Activated CD4-positive, alpha-beta T cell treated with anti-CD3 and anti-CD28 coated beads, Interleukin-2, amount 10 ng/mL, durations not matched to agents 7 days and 5 days (primary cell): ENCODE measurements around the gene TTLL5. TPM values are rescaled to one million over a fixed set of nuclear protein-coding genes. Genes with fewer than 3 reads are reported as not detected.

Experiments
- CTCF ChIA-PET: fragments of 350-600 bp; sonication (Branson Sonifier 250); formaldehyde crosslinking; loops from one replicate; lab custom pipeline; 2021; ENCODE audit warnings: antibody characterized with exemption; lab: Charles Lee
- POLR2A ChIA-PET: fragments of 350-600 bp; sonication (Branson Sonifier 250); formaldehyde crosslinking; loops from one replicate; lab custom pipeline; 2021; ENCODE audit warnings: antibody characterized with exemption; lab: Charles Lee
- DNase-seq: peaks from one replicate; pipeline ENCODE4 v3.0.0-alpha.2; 2020
- H3K27ac Mint-ChIP-seq: one replicate; pipeline ENCODE4 v1.8.0; 2021; ENCODE audit warnings: mild to moderate bottlenecking, moderate library complexity, mixed read lengths
- H3K27me3 Mint-ChIP-seq: one replicate; pipeline ENCODE4 v1.8.0; 2021; ENCODE audit warnings: mixed read lengths
- H3K36me3 Mint-ChIP-seq: one replicate; pipeline ENCODE4 v1.8.0; 2021; ENCODE audit warnings: low read depth, mixed read lengths
- H3K4me1 Mint-ChIP-seq: one replicate; pipeline ENCODE4 v1.8.0; 2021; ENCODE audit warnings: mixed read lengths
- H3K4me3 Mint-ChIP-seq: one replicate; pipeline ENCODE4 v1.8.0; 2021; ENCODE audit warnings: mild to moderate bottlenecking, moderate library complexity, mixed read lengths
- H3K9me3 Mint-ChIP-seq: one replicate; pipeline ENCODE4 v1.8.0; 2021; ENCODE audit warnings: mixed read lengths
- total RNA-seq, 2 experiments: library from RNA; stranded (reverse); gene quantifications; one replicate each; pipeline ENCODE4 v1.2.3, GENCODE V29; 2021

The TTLL5 gene
- total RNA-seq, 2 experiments from 2014 or later: 33.3 to 43.3 TPM

DNA sequence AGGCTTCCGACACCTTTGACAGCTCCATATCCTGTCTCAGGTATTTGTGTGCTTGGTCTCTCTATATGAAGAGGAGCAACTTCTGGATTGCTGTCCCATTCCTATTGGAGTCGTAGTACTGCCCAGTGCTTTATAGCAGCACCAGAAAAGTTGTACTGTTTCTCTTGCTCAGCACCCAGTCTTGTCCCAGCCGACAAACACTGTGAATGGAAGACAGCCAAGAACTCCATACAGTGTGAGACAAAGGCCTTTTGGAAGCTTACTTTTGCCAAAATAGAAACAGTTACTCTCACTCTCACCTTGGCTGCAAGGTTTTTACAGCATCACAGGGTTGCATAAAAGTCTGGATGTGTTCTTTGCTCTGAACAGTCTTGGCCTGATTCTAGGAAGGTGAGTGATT, 215.5 kb downstream of the TTLL5 start:
- H3K27me3 Mint-ChIP-seq: no peaks in the 10 kb centered on the region
- no peak for DNase-seq
- CTCF ChIA-PET: interaction anchor here (0.5 to 1.0 kb wide), 2 partner anchors 12 to 814 kb away, joined by 3 read pairs; no protein-coding TSS in a partner anchor
- no peak overlapping the region for H3K27ac Mint-ChIP-seq
- peaks cover 9% of the 10 kb centered on the region for H3K4me1 Mint-ChIP-seq
- H3K36me3 Mint-ChIP-seq: peaks cover 2% of the 10 kb centered on the region
- POLR2A ChIA-PET: interaction anchor here (0.6 kb wide), 1 partner anchor 160 kb away, joined by 3 read pairs; no protein-coding TSS in a partner anchor
- H3K4me3 Mint-ChIP-seq: no peak overlapping the region
- no peaks in the 10 kb centered on the region for H3K9me3 Mint-ChIP-seq

DNA sequence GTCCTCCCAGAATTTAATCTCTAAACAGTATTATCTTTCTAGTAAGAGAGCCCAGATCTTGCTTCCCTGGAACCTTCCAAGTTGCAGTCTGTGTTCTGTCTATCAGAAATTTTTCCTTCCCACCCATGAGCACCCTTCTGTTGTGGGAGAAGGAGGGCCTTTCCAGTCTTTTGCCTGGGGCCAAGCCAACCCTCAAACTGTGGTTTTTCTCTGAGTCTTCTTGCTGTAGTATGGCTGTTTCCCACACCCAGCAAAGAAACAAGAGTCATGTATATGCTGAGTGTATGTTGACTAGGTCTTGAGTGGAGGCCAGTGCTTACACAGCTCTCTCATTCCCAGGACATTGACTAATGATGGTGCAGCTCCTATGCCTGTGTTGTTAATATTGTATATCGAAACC, 216.2 kb downstream of the TTLL5 start:
- ChIA-PET CTCF (interaction anchor here (1.0 kb wide), 1 partner anchor 13 kb away, joined by 3 read pairs; no protein-coding TSS in a partner anchor), POLR2A (no interaction called here)
- H3K4me3 Mint-ChIP-seq: no peak overlapping the region
- H3K27me3 Mint-ChIP-seq: no peaks in the 10 kb centered on the region
- no peaks in the 10 kb centered on the region for H3K9me3 Mint-ChIP-seq
- DNase-seq: no peak
- no peak overlapping the region for H3K27ac Mint-ChIP-seq
- peaks cover 7% of the 10 kb centered on the region for H3K4me1 Mint-ChIP-seq
- H3K36me3 Mint-ChIP-seq: peaks cover 2% of the 10 kb centered on the region

DNA sequence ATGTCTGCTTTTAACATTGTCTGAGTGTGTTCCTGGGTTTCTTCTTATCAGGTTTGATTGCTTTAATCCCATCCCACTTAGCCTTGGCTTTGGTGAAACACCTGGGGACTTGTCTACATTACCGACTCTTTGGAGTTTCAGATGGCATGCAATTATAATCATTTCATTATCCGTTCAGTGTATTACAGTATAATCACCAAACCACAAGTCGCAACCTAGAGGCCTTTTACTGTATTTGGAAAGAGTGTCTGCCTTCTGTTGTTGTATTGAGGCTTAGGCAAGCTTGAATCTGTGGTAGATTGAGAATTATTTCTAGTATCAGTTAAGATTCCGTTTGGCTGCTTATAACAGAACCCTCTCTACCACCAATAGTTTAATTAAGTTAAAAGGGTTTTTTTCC, 216.8 kb downstream of the TTLL5 start:
- H3K27ac Mint-ChIP-seq: no peak overlapping the region
- peaks cover 2% of the 10 kb centered on the region for H3K36me3 Mint-ChIP-seq
- no peaks in the 10 kb centered on the region for H3K27me3 Mint-ChIP-seq
- CTCF ChIA-PET: no interaction called here
- DNase-seq: no peak
- peaks cover 7% of the 10 kb centered on the region for H3K4me1 Mint-ChIP-seq
- H3K9me3 Mint-ChIP-seq: no peaks in the 10 kb centered on the region
- no peak overlapping the region for H3K4me3 Mint-ChIP-seq
- POLR2A ChIA-PET: no interaction called here

DNA sequence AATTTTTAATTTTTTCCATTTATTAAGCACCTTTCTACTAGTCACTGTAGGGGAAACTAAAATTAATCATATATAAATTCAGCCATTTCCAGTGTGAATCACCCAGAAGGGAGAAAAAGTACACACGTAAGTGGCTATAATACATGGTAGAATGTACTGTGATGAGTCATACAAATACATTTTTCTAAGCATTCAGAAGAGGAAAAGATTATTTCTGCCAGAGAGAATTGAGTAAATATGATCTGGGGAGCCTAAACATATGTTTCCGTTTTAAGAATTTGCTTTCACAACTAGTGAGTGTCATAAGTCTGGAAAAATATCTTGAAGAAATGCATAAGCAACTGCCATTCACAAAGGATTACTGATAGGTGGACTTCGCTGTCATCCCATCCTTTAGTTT, 218.0 kb downstream of the TTLL5 start:
- Mint-ChIP-seq H3K27me3 (no peaks in the 10 kb centered on the region), H3K36me3 (peaks cover 2% of the 10 kb centered on the region), H3K9me3 (no peaks in the 10 kb centered on the region), H3K27ac (no peak overlapping the region), H3K4me1 (peaks cover 7% of the 10 kb centered on the region), H3K4me3 (no peak overlapping the region)
- DNase-seq: no peak
- POLR2A ChIA-PET: interaction anchor here (0.6 kb wide), 1 partner anchor 234 kb away, joined by 4 read pairs; no protein-coding TSS in a partner anchor
- CTCF ChIA-PET: interaction anchor here (1.5 kb wide), 1 partner anchor 9 kb away, joined by 9 read pairs; no protein-coding TSS in a partner anchor

DNA sequence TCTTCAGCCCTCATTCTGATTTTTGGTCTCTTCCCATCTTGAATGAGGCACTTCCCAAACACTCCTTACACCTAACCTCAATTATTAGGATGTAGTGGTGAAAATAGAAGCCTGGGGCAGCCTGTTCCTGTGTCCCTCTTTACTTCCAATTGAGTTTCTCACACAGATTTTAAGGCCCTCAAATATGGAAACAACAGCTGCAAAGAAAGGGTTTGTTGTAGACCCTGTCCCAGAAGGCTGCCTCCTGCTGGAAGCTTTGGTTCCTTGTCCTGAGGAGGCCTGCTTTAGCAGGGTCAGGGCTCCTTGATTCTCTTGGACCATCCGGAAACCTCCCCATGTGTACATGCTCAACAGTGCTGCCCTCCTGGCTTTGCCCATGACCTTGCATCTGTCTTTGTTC, 219.5 kb downstream of the TTLL5 start:
- Mint-ChIP-seq H3K9me3 (no peaks in the 10 kb centered on the region), H3K27me3 (no peaks in the 10 kb centered on the region), H3K36me3 (peaks cover 2% of the 10 kb centered on the region), H3K4me1 (peaks cover 6% of the 10 kb centered on the region), H3K4me3 (no peak overlapping the region), H3K27ac (no peak overlapping the region)
- ChIA-PET POLR2A (no interaction called here), CTCF (interaction anchor here (1.5 kb wide), 1 partner anchor 8 kb away, joined by 9 read pairs; no protein-coding TSS in a partner anchor)
- DNase-seq: no peak

DNA sequence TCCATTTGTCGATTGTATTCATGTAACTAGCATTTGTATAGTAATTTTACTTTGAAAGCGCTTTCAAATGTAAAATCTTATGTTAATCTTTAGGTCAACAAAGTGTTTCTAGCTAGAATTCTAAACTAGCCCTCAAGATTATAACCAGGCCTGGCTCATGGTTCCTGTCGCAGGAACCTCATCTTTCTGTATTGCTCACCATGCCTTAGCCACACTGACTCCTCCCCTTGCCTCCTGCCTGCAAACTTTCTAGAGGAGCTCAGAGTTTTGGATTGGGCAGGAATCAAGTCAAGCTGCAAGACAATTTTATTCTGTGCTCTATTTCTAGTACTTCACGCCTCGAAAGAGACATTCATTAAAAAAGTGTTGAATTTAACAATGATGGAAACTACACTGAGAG, 220.9 kb downstream of the TTLL5 start:
- Mint-ChIP-seq H3K4me1 (peaks cover 2% of the 10 kb centered on the region), H3K36me3 (peaks cover 2% of the 10 kb centered on the region), H3K9me3 (no peaks in the 10 kb centered on the region), H3K27me3 (no peaks in the 10 kb centered on the region), H3K4me3 (no peak overlapping the region), H3K27ac (no peak overlapping the region)
- DNase-seq: no peak
- POLR2A ChIA-PET: no interaction called here
- CTCF ChIA-PET: no interaction called here

DNA sequence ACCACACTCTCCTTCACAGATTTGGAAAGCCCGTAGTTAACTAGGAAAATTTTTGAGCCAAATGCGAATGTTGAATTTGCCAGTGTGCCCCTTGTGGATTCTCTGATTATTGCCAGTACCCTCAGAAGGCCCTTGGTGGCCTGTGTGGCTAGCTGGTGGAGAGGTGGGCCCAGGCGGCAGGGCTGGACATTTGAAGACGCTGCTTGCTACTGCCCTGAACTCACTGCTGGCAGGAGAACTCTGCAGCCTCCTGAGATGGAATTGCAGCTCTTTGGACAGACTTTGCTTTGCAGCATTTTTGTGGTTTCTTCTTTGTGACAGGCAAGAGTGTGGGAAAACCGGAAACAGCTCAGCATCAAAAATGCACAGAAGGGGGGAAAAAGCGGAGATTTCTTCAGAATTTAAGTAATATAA, 223.2 kb downstream of the TTLL5 start:
- H3K4me1 Mint-ChIP-seq: peaks cover 2% of the 10 kb centered on the region
- no peak for DNase-seq
- no peak overlapping the region for H3K4me3 Mint-ChIP-seq
- H3K27me3 Mint-ChIP-seq: no peaks in the 10 kb centered on the region
- no peak overlapping the region for H3K27ac Mint-ChIP-seq
- CTCF ChIA-PET: interaction anchor here (0.6 kb wide), 1 partner anchor 223 kb away, joined by 3 read pairs; the partner anchor contains the start of gene TTLL5
- POLR2A ChIA-PET: no interaction called here
- H3K9me3 Mint-ChIP-seq: no peaks in the 10 kb centered on the region
- H3K36me3 Mint-ChIP-seq: peaks cover 3% of the 10 kb centered on the region

DNA sequence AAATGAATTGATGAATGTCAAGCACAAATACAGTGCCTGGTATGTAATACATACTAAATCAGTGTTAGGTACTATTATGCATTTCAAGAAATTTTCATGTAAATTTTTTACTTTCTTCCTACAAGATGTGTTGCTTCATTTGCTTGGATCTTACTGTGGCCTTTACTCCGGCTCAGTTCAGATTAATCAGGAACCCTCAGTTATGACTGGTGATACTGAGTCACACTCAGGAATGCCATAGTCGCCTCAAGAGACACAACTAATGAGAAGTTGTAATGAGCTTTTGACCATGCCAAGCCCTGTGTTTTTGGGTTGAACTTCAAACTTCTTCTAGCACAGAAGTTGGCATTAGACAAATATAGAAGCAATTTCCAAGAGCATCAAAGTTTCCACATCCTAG, 224.8 kb downstream of the TTLL5 start:
- no peaks in the 10 kb centered on the region for H3K9me3 Mint-ChIP-seq
- H3K36me3 Mint-ChIP-seq: peaks cover 3% of the 10 kb centered on the region
- ChIA-PET CTCF (interaction anchor here (1.3 kb wide), 1 partner anchor 11 kb away, joined by 3 read pairs; no protein-coding TSS in a partner anchor), POLR2A (no interaction called here)
- H3K27ac Mint-ChIP-seq: no peak overlapping the region
- H3K27me3 Mint-ChIP-seq: no peaks in the 10 kb centered on the region
- H3K4me3 Mint-ChIP-seq: no peak overlapping the region
- H3K4me1 Mint-ChIP-seq: peaks cover 2% of the 10 kb centered on the region
- no peak for DNase-seq

DNA sequence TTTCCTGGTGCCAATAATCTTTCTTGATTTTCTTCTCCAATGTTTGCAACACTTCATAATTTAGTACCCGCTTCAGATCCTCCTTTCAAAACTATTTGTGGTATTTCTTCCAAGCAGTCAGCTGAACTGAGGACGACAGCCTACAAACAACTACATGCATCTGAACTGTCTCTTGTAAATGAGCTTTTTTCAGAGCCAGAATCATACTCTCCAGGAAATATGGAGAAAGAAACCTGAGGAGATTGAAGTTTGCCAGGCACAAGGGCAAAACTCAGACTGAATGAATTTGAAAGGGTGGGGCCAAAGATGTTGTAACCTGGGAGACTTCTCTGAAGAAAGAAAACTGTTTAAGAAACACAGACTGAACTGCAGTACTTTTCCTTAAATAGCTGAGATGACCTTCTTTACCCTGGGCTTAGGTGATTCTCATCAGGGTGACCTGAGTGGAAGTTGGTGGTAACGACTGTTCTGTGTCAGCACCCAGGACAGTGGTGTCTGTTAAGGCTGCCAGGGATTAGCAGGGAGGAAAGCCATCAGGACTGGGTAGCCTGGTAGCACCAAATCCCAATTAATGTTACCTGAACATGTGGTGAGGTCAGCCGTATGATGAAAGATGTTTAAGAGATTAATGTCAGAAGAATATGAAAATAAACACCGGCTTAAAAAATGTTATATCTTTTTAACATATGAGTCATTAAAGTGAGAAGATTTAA, 225.7 kb downstream of the TTLL5 start:
- H3K4me3 Mint-ChIP-seq: no peak overlapping the region
- H3K27ac Mint-ChIP-seq: no peak overlapping the region
- H3K9me3 Mint-ChIP-seq: no peaks in the 10 kb centered on the region
- ChIA-PET POLR2A (no interaction called here), CTCF (interaction anchor here (0.5 kb wide), 2 partner anchors 17 to 96 kb away, joined by 3 read pairs; no protein-coding TSS in a partner anchor)
- H3K36me3 Mint-ChIP-seq: peaks cover 2% of the 10 kb centered on the region
- H3K4me1 Mint-ChIP-seq: peaks cover 2% of the 10 kb centered on the region
- H3K27me3 Mint-ChIP-seq: no peaks in the 10 kb centered on the region
- DNase-seq: no peak

DNA sequence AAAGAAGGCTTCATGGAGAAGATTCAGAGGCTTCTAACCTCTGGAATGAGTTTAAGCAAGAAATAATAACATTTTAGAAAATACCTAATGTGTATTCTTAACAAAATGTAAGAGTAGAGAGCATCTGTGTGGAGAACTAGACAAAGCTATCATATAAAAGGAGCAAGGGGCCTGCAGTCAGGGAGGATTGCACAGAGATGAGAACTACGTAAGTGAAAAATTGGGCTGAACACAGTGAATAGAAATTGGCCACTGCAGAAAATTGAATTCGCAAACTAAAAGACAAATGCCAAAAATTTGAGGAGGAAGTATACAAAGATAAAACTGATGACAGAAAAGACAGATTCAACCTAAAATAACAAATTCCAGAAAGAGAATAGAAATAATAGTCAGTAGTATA, 227.9 kb downstream of the TTLL5 start:
- Mint-ChIP-seq H3K4me1 (no peaks in the 10 kb centered on the region), H3K9me3 (no peaks in the 10 kb centered on the region), H3K36me3 (peaks cover 2% of the 10 kb centered on the region), H3K27me3 (no peaks in the 10 kb centered on the region), H3K4me3 (no peak overlapping the region), H3K27ac (no peak overlapping the region)
- ChIA-PET CTCF (interaction anchor here (1.7 kb wide), 1 partner anchor 9 kb away, joined by 9 read pairs; no protein-coding TSS in a partner anchor), POLR2A (no interaction called here)
- DNase-seq: no peak

DNA sequence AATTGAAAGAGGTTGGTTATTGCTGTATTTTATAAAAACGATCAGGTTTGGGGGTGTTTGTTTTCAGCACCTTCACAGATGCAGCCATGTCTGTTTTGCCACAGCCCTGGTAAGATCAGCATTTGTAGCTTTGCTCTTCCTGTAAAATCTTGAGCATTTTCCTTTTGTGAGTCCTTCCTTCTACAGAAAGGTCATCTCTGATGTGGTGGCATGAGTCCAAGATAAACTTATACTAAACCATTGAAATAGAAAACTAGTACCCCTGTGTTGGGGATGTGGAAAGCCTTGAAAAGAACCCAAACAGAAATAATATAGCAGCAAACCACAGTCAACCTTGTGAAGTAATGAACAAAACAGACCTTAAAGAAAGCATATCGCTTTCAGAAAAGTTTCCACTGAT, 235.3 kb downstream of the TTLL5 start:
- Mint-ChIP-seq H3K4me1 (no peaks in the 10 kb centered on the region), H3K4me3 (no peak overlapping the region), H3K27ac (no peak overlapping the region), H3K27me3 (no peaks in the 10 kb centered on the region), H3K9me3 (no peaks in the 10 kb centered on the region), H3K36me3 (no peaks in the 10 kb centered on the region)
- ChIA-PET CTCF (interaction anchor here (1.2 kb wide), 1 partner anchor 11 kb away, joined by 3 read pairs; no protein-coding TSS in a partner anchor), POLR2A (no interaction called here)
- no peak for DNase-seq

DNA sequence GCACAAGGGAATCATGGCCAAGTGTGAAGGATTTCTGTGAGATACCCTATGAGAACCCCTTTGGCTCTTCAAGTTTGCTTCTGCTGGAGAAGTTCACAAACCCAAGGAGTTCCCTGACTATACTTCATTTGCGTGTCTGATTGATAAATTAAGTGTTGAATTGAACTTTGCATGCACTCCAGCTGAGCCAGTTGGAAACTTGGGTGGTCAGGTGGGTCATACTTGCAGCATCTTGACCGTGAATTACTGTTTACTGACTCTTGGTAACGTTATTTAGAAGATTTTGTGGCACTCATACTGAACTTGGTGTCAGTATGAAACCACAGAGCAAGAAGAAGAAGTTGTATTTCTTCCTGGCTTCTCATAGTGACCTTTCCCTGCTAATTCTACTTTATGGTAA, 243.3 kb downstream of the TTLL5 start:
- POLR2A ChIA-PET: no interaction called here
- Mint-ChIP-seq H3K27ac (no peak overlapping the region), H3K9me3 (no peaks in the 10 kb centered on the region), H3K4me1 (no peaks in the 10 kb centered on the region), H3K27me3 (no peaks in the 10 kb centered on the region), H3K36me3 (no peaks in the 10 kb centered on the region), H3K4me3 (no peak overlapping the region)
- CTCF ChIA-PET: no interaction called here
- no peak for DNase-seq

DNA sequence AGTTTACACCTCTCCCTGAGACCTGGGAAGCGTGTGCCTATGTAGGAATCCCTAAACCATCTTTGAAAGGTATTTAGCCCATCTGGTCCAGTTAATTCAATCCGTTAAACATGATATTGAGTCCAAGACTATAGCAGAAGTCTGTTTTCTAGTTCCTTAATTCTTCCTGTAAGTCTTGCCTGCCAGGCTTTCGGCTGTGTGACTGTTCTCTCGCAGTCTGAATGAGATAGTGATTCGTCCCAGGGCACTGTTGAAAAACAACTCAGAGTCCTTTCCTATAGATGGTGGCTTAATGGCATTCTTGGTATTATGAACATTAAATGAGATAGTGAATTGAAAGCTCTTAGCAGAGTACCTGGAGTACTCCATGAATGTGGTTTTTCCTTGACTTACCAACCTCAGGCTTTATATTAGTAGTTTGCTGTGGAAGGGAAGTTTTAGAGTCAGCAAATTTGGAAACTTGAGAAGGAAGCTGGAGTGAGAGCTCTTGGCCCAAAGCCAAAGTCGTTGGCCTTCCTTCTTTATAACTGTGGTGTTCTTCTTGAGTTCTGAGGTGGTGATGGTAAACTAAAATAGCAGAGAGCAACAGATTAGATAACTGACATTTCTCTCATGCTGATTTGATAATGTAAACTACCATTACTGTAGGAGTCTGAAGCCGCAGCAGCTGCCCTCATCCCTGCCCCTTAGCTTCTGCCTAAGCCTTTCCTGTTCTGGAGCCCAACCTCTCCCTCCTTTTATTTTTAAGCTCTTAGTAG, 244.3 kb downstream of the TTLL5 start:
- POLR2A ChIA-PET: no interaction called here
- Mint-ChIP-seq H3K27me3 (no peaks in the 10 kb centered on the region), H3K9me3 (no peaks in the 10 kb centered on the region), H3K27ac (no peak overlapping the region), H3K36me3 (no peaks in the 10 kb centered on the region), H3K4me3 (no peak overlapping the region), H3K4me1 (no peaks in the 10 kb centered on the region)
- CTCF ChIA-PET: interaction anchor here (0.6 to 3.0 kb wide), 4 partner anchors 69 to 77 kb away, joined by 3 to 15 read pairs (median 6); partner anchors contain the start of gene TGFB3
- no peak for DNase-seq
